PFSK-1 (cell line): Measurements from ENCODE around the gene ZNF831.

Source experiments
- FOXP2 ChIP-seq: optimal IDR thresholded peaks from 2 replicates; pipeline ENCODE3; 2011; ENCODE audit warnings: borderline replicate concordance, control low read depth, inconsistent platforms; ENCODE audit not compliant: insufficient read depth; ENCODE audit errors: extremely low read length, extremely low read depth
- POLR2AphosphoS5 ChIP-seq: IDR thresholded peaks from 2 replicates; pipeline ENCODE4 v1.6.1; 2012; ENCODE audit warnings: low read depth, mild to moderate bottlenecking, control low read depth, low read length, moderate library complexity
- REST ChIP-seq, 2 experiments: IDR thresholded peaks; 2 replicates each; pipeline versions ENCODE4 v1.6.1 to v1.8.0; 2011 to 2012; ENCODE audit warnings: low read depth in 2 of 2, low read length in 2 of 2, control low read depth in 1 of 2, inconsistent platforms in 1 of 2, mild to moderate bottlenecking in 1 of 2, moderate library complexity in 1 of 2; ENCODE audit not compliant: insufficient read depth in 1 of 2
- SIN3A ChIP-seq: IDR thresholded peaks from 2 replicates; pipeline ENCODE4 v1.6.1; 2012; ENCODE audit warnings: mild to moderate bottlenecking, low read length, moderate library complexity, borderline replicate concordance; ENCODE audit not compliant: insufficient read depth
- TAF1 ChIP-seq: IDR thresholded peaks from 2 replicates; pipeline ENCODE4 v1.6.1; 2012; ENCODE audit warnings: low read length, control low read depth, borderline replicate concordance; ENCODE audit not compliant: insufficient read depth

ZNF831 gene

DNA sequence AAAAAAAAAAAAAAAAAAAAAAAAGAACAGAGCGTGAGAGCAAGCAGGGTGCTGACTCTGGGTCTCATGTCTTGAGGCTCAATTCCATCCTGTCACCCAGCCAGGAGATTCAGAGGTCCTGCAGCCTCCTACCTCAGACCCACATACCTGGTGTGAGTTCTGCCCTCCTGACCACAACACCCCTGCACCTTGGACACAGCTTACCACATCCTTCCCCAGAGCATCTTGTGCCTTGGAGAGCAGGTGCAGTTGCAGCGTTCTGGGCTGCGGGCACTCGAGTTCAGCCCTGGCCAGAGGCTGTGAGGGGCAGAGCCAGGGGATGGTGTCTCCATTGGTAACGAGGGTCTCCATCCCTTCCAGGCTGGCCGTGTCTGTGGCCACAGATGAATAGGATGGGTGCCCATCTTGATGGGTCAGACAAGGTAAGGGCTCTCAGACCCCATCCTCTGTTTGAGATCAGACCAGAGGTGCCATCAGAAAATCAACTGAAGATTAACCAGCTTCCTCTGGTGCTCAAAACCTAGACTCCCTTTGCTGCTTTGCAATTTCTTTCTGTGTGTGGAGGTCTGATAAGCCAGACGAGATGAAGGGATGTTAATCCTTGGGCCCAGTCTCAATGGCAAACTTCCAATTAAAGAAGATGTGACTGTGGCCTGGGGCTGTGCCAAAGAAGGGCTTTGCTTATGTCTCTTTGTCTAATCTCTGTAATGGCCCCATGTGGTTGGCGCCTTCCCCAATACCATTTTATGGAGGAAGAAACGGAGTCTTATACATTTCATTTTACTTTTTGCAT, 14.7 kb upstream of the ZNF831 start:
- TF ChIP-seq REST (IDR thresholded peaks at IDR 0.05; ENCODE audit: insufficient read depth in 1 of 2, low read depth in 2 of 2, low read length in 2 of 2) (no peak), SIN3A (no peak), FOXP2 (no peak), TAF1 (no peak), POLR2AphosphoS5 (no peak)

DNA sequence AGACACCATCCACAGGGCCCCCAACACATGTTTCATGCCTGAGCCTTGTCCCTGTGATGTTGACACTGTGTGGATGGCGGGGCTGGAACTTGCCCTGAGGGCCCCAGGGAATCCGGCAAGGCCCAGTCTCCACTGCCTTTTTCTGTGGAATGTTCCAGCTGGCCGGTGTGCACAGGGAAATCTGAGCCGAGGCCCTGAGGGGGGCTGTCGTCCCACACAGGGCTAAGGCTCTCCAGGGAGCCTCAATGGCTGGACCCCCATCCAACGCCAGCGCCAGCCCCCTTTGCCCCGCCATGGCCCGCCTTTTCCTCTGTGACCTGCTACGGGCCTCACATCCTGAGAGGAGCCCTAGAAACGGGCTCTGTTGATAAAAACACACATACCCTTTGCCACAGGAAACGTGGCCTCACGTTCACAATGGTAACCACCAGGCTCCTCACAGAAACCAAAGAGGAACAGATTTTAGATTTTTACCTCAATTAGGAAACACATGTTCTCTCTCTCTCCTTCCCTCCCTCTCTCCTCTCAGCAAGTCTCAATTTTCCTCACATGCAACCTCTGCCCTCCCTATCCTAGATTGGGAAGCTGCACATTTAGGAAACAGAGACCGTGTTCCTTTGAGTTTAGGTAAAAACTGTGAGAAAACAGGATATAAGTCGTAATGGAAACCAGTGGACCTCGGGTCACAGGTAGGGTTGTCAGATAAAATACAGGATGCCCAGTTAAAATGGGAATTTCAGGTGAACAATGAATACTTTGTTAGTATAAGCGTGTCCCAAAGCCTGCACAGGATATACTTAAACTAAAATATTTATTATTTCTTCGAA, 13.7 kb upstream of the ZNF831 start:
- no peak for TF ChIP-seq FOXP2
- no peak for TF ChIP-seq SIN3A
- no peak for TF ChIP-seq REST (IDR thresholded peaks at IDR 0.05; ENCODE audit: insufficient read depth in 1 of 2, low read depth in 2 of 2, low read length in 2 of 2)
- no peak for TF ChIP-seq POLR2AphosphoS5
- TF ChIP-seq TAF1 = no peak

DNA sequence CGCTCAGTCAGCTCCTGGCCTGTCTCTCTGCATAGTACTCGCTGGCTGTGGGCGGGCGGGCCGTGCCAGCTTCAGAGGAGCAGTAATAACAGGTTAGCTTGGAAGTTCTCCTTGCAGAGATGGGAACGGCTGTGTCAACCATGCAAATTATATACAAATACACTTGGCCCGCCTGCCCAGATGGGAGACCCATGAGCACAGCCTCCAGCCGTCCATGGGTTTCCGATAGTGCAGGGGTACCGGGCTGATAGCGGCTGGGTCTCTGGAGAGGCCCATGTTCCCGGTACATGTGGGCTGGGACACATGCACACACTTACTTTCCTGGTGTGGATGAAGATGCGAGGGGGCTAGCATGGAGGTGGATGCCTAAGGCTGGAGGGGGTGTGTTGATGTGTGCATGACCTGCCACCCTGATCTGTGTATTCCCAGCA, 12.8 kb upstream of the ZNF831 start:
- no peak for TF ChIP-seq TAF1
- TF ChIP-seq REST (IDR thresholded peaks at IDR 0.05; ENCODE audit: insufficient read depth in 1 of 2, low read depth in 2 of 2, low read length in 2 of 2) = no peak
- no peak for TF ChIP-seq FOXP2
- no peak for TF ChIP-seq SIN3A
- no peak for TF ChIP-seq POLR2AphosphoS5

- no peak for TF ChIP-seq REST (IDR thresholded peaks at IDR 0.05; ENCODE audit: insufficient read depth in 1 of 2, low read depth in 2 of 2, low read length in 2 of 2)
- TF ChIP-seq FOXP2 = no peak
- TF ChIP-seq TAF1 = no peak
- TF ChIP-seq POLR2AphosphoS5 = no peak
- no peak for TF ChIP-seq SIN3A
These were observed 12.2 kb upstream of the ZNF831 start for GRCh38 chr20:59151391-59151790.

DNA sequence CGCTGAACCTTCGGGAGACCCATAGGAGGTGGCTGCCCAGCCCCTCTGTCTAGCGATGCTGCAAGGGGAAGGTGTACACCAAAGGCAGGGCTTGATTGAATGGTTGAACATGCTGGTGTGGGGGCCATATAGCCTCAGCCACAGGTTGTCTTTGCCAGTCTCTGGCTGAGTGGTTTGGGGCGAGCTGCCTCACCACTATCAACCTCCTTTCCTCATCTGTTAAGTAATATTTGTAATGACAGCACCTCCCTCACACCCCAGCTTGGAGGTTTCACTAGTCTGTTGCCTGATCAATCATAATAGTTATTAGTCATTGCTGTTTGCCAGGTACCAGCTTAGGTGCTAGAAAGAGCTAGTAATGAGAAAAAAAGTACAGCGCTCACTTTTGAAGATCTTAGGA, 11.8 kb upstream of the ZNF831 start:
- TF ChIP-seq FOXP2 = no peak
- no peak for TF ChIP-seq TAF1
- TF ChIP-seq POLR2AphosphoS5 = no peak
- TF ChIP-seq SIN3A = no peak
- no peak for TF ChIP-seq REST (IDR thresholded peaks at IDR 0.05; ENCODE audit: insufficient read depth in 1 of 2, low read depth in 2 of 2, low read length in 2 of 2)
